HG02943 (cell line): ENCODE results near the gene DCLK2.

ENCODE experiments used
- ATAC-seq: cut with Tn5 transposase; IDR thresholded peaks from one replicate; pipeline ENCODE4 v1.9.1; 2021; ENCODE audit warnings: mild to moderate bottlenecking, low read depth, moderate library complexity; ENCODE audit not compliant: unreplicated experiment

Gene DCLK2

GRCh38 chr4:150255610-150256224 lies 177.5 kb downstream of the DCLK2 start:
- ATAC-seq, result no peak

GRCh38 chr4:150256225-150256620 lies 178.0 kb downstream of the DCLK2 start:
- ATAC-seq, result no peak

- ATAC-seq, result no peak
Observed at GRCh38 chr4:150256841-150257730, 178.8 kb downstream of the DCLK2 start.

GRCh38 chr4:150258569-150258968 lies 180.3 kb downstream of the DCLK2 start:
- ATAC-seq, result no peak

- ATAC-seq, result no peak
Observed at GRCh38 chr4:150259861-150260567, 181.8 kb downstream of the DCLK2 start.

GRCh38 chr4:150261571-150261970 lies 183.3 kb downstream of the DCLK2 start:
- ATAC-seq, result no peak

- ATAC-seq, result no peak
Observed at GRCh38 chr4:150262611-150263010, 184.4 kb downstream of the DCLK2 start.

- ATAC-seq, result no peak
Observed at GRCh38 chr4:150264595-150265161, 186.4 kb downstream of the DCLK2 start.

- ATAC-seq, result no peak
Observed at GRCh38 chr4:150265806-150266205, 187.6 kb downstream of the DCLK2 start.

GRCh38 chr4:150268444-150268843 lies 190.2 kb downstream of the DCLK2 start:
- no peak for ATAC-seq

- no peak for ATAC-seq
Observed at GRCh38 chr4:150278206-150278605, 200.0 kb downstream of the DCLK2 start.

GRCh38 chr4:150280081-150280895 lies 202.0 kb downstream of the DCLK2 start:
- no peak for ATAC-seq

- no peak for ATAC-seq
Observed at GRCh38 chr4:150280975-150281374, 202.7 kb downstream of the DCLK2 start.

GRCh38 chr4:150283689-150284088 lies 205.4 kb downstream of the DCLK2 start:
- ATAC-seq, result no peak

- ATAC-seq, result no peak
Observed at GRCh38 chr4:150286656-150287055, 208.4 kb downstream of the DCLK2 start.

- no peak for ATAC-seq
Observed at GRCh38 chr4:150289198-150289597, 211.0 kb downstream of the DCLK2 start.

- no peak for ATAC-seq
Observed at GRCh38 chr4:150289881-150290280, 211.6 kb downstream of the DCLK2 start.

- ATAC-seq, result no peak
Observed at GRCh38 chr4:150297861-150298474, 219.7 kb downstream of the DCLK2 start.

GRCh38 chr4:150299816-150300215 lies 221.6 kb downstream of the DCLK2 start:
- no peak for ATAC-seq

- ATAC-seq, result no peak
Observed at GRCh38 chr4:150302553-150302952, 224.3 kb downstream of the DCLK2 start.
